Epithelial cell of esophagus (primary cell): ENCODE measurements around the gene RNF208.
A peak's percentile ranks its signal among the peaks of the same experiment; 100 is the strongest.

ENCODE experiments used
- DNase-seq: peaks from one replicate; pipeline ENCODE4 v3.0.0; 2010; ENCODE audit warnings: low read depth
- H3K4me3 ChIP-seq: 2 replicates; pipeline ENCODE4 v1.5.1; 2011; ENCODE audit warnings: mild to moderate bottlenecking, low read length, control low read depth
- TF ChIP-seq, protein P1 (sequence below): IDR thresholded peaks from 2 replicates; pipeline ENCODE4 v1.5.1; 2011; ENCODE audit warnings: low read depth, mild to moderate bottlenecking, low read length, control low read depth, inconsistent platforms; ENCODE audit not compliant: insufficient read depth; ENCODE audit errors: missing control alignments

The RNF208 gene

GRCh38 chr9:137195525-137196220 is 26.4 kb downstream of the RNF208 start:
- DNase-seq: peak; percentile 30
- H3K4me3 ChIP-seq: no peak overlapping the region
- TF ChIP-seq, protein P1, sequence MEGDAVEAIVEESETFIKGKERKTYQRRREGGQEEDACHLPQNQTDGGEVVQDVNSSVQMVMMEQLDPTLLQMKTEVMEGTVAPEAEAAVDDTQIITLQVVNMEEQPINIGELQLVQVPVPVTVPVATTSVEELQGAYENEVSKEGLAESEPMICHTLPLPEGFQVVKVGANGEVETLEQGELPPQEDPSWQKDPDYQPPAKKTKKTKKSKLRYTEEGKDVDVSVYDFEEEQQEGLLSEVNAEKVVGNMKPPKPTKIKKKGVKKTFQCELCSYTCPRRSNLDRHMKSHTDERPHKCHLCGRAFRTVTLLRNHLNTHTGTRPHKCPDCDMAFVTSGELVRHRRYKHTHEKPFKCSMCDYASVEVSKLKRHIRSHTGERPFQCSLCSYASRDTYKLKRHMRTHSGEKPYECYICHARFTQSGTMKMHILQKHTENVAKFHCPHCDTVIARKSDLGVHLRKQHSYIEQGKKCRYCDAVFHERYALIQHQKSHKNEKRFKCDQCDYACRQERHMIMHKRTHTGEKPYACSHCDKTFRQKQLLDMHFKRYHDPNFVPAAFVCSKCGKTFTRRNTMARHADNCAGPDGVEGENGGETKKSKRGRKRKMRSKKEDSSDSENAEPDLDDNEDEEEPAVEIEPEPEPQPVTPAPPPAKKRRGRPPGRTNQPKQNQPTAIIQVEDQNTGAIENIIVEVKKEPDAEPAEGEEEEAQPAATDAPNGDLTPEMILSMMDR: no peak

DNA sequence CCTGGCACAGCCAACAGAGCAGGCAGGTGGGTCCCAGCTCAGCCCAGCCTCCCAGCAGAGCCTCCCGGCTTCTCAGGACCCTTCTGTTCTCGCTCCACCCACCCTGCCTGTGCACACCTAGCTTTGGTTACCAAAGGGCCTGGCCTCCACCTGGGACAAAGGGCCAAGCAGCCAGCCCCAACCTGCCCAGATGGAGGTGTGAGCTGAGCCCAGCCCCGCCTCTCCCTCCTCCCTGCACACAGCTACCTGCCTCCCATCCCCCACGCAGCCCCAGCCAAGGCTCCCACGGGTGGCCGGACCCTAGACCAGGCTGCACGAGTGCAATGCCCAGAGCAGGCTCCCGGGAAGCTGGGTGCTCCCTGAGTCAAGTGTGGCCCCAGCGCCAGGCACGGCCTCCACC is 27.1 kb downstream of the RNF208 start:
- peak; percentile 33 for DNase-seq
- H3K4me3 ChIP-seq: no peak overlapping the region
- TF ChIP-seq, protein P1: no peak

DNA sequence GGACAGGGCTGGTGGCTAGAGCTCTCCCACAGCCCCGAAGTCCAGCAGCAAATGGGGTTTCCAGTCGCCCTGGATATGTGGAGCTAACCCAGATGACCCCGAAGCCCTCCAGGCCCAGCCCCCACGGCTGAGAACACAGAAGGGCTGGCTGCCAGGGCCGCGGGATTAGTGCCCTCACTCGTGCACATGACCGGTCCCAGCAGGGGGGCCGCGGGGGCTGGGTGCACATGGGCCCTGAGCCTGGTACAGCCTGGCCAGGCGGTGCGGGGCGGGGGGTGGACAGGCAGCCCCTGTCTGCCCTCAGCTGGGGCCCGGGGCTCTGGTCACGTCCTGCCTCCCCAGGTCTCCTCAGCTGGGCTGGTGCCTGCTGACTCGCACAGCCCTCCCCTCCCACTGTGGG is 27.7 kb downstream of the RNF208 start:
- no peak for DNase-seq
- TF ChIP-seq, protein P1: no peak
- H3K4me3 ChIP-seq: no peak overlapping the region

DNA sequence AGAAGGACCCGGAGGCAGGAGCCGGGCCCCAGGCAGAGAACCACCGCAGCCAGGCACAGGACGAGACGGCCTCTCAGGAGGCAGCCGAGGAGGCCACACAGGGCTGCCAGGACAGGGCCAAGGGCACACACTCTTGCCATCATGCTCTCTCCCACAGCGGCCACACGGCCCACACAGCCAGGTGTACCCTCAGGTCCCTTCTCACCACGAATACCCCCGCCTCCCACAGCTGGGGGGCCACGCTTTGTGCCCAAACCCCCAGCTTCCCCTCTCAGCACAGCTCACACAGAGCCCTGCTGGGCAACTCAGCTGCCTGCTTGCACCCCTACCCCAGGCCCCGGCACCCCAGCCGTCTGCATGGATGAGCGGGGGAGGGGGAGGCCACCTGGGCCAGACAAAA is 28.3 kb downstream of the RNF208 start:
- H3K4me3 ChIP-seq: no peak overlapping the region
- no peak for DNase-seq
- TF ChIP-seq, protein P1: no peak

- no peak for DNase-seq
- TF ChIP-seq, protein P1: no peak
- H3K4me3 ChIP-seq: no peak overlapping the region
These were observed 29.2 kb downstream of the RNF208 start for GRCh38 chr9:137192859-137193258.

DNA sequence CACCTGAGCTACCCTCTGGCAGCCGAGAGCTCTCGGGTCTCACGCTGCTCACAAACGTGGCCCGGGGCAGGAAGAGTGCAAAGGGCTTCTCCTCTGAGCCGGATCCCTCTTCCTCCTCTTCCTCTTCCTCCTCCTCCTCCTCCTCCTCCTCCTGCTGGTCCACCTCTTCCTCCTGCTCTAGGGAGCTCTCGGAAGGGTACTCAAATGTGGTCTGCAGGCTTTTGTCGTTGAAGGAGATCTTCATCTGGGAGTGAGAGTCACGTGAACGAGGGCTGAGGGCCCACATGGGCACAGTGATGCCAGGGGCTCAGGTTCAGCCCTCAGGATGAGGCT is 29.6 kb downstream of the RNF208 start:
- no peak overlapping the region for H3K4me3 ChIP-seq
- DNase-seq: no peak
- TF ChIP-seq, protein P1: no peak

DNA sequence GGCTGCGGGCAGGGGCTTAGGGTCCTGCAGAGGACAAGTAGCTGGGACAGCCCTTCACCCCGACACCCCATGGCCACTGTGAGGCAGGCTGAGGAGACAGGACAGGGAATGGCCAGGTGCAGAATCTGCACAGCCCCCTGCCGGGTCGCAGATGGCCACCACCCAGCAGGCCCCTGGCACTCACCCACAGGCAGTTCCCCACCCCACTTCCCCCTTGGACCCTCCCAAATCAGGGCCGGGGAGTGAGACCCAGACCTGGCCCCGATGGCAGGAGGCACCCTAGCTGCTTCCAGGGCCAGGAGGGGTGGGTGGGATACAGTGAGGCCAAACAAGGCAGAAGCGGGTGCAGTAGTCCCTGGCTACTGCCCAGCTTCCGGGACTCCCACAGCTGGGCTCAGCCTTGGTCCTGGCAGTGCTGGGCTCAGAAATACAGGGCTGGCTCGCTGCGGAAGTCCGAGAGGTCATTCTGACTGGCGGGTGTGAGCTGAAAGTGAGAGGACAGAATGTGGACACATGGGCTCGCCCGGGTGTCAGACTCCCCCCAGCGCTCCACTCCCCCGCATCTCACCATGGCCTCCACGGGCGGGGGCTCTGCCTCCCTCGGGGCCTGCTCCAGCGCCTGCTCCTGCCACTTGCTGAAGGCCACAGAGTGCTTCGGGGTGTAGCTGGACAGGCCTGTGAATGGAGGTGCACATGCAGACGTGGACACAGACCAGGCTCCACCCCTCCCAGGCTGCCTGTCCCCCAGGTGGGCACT is 30.2 kb downstream of the RNF208 start:
- no peak for DNase-seq
- TF ChIP-seq, protein P1: no peak
- H3K4me3 ChIP-seq: no peak overlapping the region
